MM.1S (cell line): ENCODE data around the gene KRT34.

Source experiments
- DNase-seq: peaks from one replicate; pipeline ENCODE4 v3.0.0-alpha.2; 2015
- H2AFZ ChIP-seq: fragments of 300-600 bp; sonication (generic); 2 replicates; pipeline ENCODE4 v1.6.0; 2016; ENCODE audit warnings: antibody characterized with exemption, low read length
- H3F3A ChIP-seq: fragments of 300-600 bp; sonication (generic); 2 replicates; pipeline ENCODE4 v1.6.1; 2016; ENCODE audit warnings: mild to moderate bottlenecking, antibody characterized with exemption, low read length, moderate library complexity, mixed read lengths; ENCODE audit not compliant: insufficient read depth
- H3K27ac ChIP-seq: fragments of 300-600 bp; sonication (generic); 2 replicates; pipeline ENCODE4 v1.5.1; 2016; ENCODE audit warnings: mild to moderate bottlenecking, low read length
- H3K27me3 ChIP-seq: fragments of 300-600 bp; sonication (generic); replicated peaks from 2 replicates; pipeline ENCODE4 v1.6.0; 2016; ENCODE audit warnings: low read length; ENCODE audit not compliant: insufficient read depth
- H3K36me3 ChIP-seq: fragments of 300-600 bp; sonication (generic); replicated peaks from 2 replicates; pipeline ENCODE4 v1.6.1; 2016; ENCODE audit warnings: mild to moderate bottlenecking, low read length, mixed read lengths; ENCODE audit not compliant: insufficient read depth
- H3K4me1 ChIP-seq: fragments of 300-600 bp; sonication (generic); 2 replicates; pipeline ENCODE4 v1.6.1; 2016; ENCODE audit warnings: low read length, mixed read lengths
- H3K4me2 ChIP-seq: fragments of 300-600 bp; sonication (generic); 2 replicates; pipeline ENCODE4 v1.6.0; 2016; ENCODE audit warnings: low read depth, low read length
- H3K4me3 ChIP-seq: fragments of 300-600 bp; sonication (generic); 2 replicates; pipeline ENCODE4 v1.5.1; 2016; ENCODE audit warnings: low read length, mixed read lengths
- H3K79me2 ChIP-seq: fragments of 300-600 bp; sonication (generic); 2 replicates; pipeline ENCODE4 v1.6.1; 2016; ENCODE audit warnings: mixed run types, low read length, mixed read lengths
- H3K9ac ChIP-seq: fragments of 300-600 bp; sonication (generic); 2 replicates; pipeline ENCODE4 v1.6.1; 2016; ENCODE audit warnings: low read length, mixed read lengths
- H3K9me2 ChIP-seq: fragments of 300-600 bp; sonication (generic); replicated peaks from 2 replicates; pipeline ENCODE4 v1.6.1; 2016; ENCODE audit warnings: mild to moderate bottlenecking, low read length, mixed read lengths; ENCODE audit not compliant: insufficient read depth
- H3K9me3 ChIP-seq: fragments of 300-600 bp; sonication (generic); replicated peaks from 2 replicates; pipeline ENCODE4 v1.6.1; 2016; ENCODE audit warnings: mild to moderate bottlenecking, low read length, mixed read lengths; ENCODE audit not compliant: insufficient read depth
- H4K20me1 ChIP-seq: fragments of 300-600 bp; sonication (generic); 2 replicates; pipeline ENCODE4 v1.6.1; 2016; ENCODE audit warnings: mild to moderate bottlenecking, low read length, moderate library complexity, mixed read lengths; ENCODE audit not compliant: insufficient read depth
- EZH2 ChIP-seq: fragments of 300-600 bp; sonication (generic); optimal IDR thresholded peaks from 2 replicates; pipeline ENCODE3; 2017; ENCODE audit warnings: low read depth, mild to moderate bottlenecking, antibody characterized with exemption, low read length, mixed read lengths
- EZH2phosphoT487 ChIP-seq: fragments of 300-600 bp; sonication (generic); IDR thresholded peaks from 2 replicates; pipeline ENCODE4 v1.6.1; 2018; ENCODE audit warnings: antibody characterized with exemption, low read length
- TF ChIP-seq, protein P1 (sequence below): fragments of 300-600 bp; sonication (generic); IDR thresholded peaks from 2 replicates; pipeline ENCODE4 v1.5.1; 2016; ENCODE audit warnings: antibody characterized with exemption, low read length, mixed read lengths

The KRT34 gene

DNA sequence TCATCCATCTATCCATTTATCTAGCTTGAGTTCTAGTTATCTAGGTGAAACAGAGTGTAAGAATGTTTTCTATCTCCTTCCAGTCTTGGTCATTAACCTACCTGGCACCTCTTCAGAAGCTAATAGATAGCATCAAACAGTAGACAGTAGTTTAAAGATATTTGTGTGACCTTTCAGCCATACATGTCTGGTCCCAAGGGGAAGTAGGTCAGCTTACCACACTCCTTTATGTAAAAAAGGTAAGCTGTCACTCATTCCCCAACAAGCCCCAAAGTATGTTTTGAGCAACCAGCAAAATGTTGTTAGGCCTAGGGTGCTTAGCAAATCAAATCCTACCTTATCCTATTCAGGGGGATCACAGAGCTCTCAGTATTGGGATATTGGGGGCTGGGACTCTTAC is 16.0 kb downstream of the KRT34 start:
- Histone ChIP-seq H3F3A (no peaks in the 10 kb centered on the region), H2AFZ (no peak overlapping the region), H3K36me3 (no peaks in the 10 kb centered on the region), H3K9me3 (no peaks in the 10 kb centered on the region), H4K20me1 (no peaks in the 10 kb centered on the region), H3K9me2 (no peaks in the 10 kb centered on the region), H3K27ac (no peak overlapping the region), H3K27me3 (no peaks in the 10 kb centered on the region), H3K4me3 (no peak overlapping the region), H3K79me2 (no peaks in the 10 kb centered on the region), H3K9ac (no peak overlapping the region), H3K4me2 (no peak overlapping the region), H3K4me1 (no peaks in the 10 kb centered on the region)
- DNase-seq: no peak
- TF ChIP-seq EZH2phosphoT487 (no peak), EZH2 (no peak)
- TF ChIP-seq, protein P1, sequence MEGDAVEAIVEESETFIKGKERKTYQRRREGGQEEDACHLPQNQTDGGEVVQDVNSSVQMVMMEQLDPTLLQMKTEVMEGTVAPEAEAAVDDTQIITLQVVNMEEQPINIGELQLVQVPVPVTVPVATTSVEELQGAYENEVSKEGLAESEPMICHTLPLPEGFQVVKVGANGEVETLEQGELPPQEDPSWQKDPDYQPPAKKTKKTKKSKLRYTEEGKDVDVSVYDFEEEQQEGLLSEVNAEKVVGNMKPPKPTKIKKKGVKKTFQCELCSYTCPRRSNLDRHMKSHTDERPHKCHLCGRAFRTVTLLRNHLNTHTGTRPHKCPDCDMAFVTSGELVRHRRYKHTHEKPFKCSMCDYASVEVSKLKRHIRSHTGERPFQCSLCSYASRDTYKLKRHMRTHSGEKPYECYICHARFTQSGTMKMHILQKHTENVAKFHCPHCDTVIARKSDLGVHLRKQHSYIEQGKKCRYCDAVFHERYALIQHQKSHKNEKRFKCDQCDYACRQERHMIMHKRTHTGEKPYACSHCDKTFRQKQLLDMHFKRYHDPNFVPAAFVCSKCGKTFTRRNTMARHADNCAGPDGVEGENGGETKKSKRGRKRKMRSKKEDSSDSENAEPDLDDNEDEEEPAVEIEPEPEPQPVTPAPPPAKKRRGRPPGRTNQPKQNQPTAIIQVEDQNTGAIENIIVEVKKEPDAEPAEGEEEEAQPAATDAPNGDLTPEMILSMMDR: no peak

DNA sequence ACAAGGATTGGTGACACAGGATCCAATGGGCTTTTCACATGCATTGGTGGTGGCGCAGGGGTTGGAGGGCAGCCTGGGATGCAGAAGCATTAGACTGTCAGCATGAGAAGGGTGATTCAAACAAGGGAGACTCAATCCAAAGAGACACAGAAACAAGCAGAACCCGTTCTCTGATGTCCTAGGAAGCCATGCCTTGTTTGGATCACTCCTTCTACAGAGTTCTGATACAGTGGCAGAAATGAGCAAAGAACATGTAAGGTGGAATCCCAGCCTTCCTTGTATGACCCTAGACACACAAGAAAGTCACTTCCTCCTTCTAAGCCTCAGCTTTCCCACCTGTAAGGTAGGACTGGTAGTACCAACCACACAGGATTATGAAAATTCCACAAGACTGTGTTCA is 18.2 kb downstream of the KRT34 start:
- no peaks in the 10 kb centered on the region for H3F3A ChIP-seq
- TF ChIP-seq, protein P1: no peak
- no peak for TF ChIP-seq EZH2
- TF ChIP-seq EZH2phosphoT487: no peak
- H3K27ac ChIP-seq: no peak overlapping the region
- no peaks in the 10 kb centered on the region for H3K9me3 ChIP-seq
- H3K9me2 ChIP-seq: no peaks in the 10 kb centered on the region
- no peak overlapping the region for H3K4me3 ChIP-seq
- no peak for DNase-seq
- no peaks in the 10 kb centered on the region for H3K36me3 ChIP-seq
- no peaks in the 10 kb centered on the region for H3K4me1 ChIP-seq
- H3K27me3 ChIP-seq: no peaks in the 10 kb centered on the region
- H3K79me2 ChIP-seq: no peaks in the 10 kb centered on the region
- H2AFZ ChIP-seq: no peak overlapping the region
- no peak overlapping the region for H3K9ac ChIP-seq
- no peak overlapping the region for H3K4me2 ChIP-seq
- no peaks in the 10 kb centered on the region for H4K20me1 ChIP-seq

DNA sequence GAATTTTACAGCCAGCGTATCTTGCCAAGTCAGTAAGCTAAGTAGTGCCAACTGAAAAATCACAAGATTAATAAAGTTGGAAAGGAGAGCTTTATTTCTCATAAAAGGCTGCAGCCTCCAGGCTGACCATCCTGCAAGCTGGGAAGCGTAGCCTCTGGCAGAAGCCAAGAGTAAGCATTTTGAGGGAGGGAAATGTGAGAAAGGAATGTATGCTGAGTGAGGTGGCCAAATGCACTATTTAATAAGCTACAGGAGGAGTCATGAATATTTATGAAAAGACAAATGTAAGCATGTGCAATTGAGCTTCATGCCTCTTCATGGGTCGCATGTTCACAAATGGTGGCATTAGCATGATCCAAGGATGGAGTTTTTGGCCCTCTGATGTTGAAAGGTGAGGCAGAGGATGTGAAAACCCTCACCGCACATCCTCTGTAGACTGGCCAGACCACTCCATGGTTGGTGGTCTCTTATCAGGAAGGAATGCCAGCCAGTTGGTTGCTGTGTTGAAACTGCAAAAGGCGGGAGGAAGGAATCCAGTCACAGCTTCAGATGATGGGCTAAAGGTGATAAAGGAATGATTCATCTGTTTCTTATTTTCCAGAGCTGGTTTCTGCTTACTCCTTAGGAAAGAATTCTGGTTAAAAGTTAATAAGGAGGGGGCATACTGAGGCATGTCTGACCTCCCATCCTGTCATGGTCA is 21.7 kb downstream of the KRT34 start:
- Histone ChIP-seq H3K36me3 (no peaks in the 10 kb centered on the region), H3K27me3 (no peaks in the 10 kb centered on the region), H2AFZ (no peak overlapping the region), H3K79me2 (no peaks in the 10 kb centered on the region), H3K9me3 (no peaks in the 10 kb centered on the region), H3K4me3 (no peak overlapping the region), H3K27ac (no peak overlapping the region), H3K4me2 (no peak overlapping the region), H3K9ac (no peak overlapping the region), H3F3A (no peaks in the 10 kb centered on the region), H4K20me1 (no peaks in the 10 kb centered on the region), H3K9me2 (no peaks in the 10 kb centered on the region), H3K4me1 (no peaks in the 10 kb centered on the region)
- TF ChIP-seq, protein P1: no peak
- TF ChIP-seq EZH2: no peak
- TF ChIP-seq EZH2phosphoT487: no peak
- no peak for DNase-seq
